Kidney epithelial cell (primary cell): ENCODE results near the gene PIBF1. TPM values are rescaled to one million over a fixed set of nuclear protein-coding genes. Genes with fewer than 3 reads are reported as not detected.
"Not testable (repeated sequence)": the region's sequence is repeated elsewhere in the genome, so short reads cannot be mapped to it uniquely, and the experiment has no call there.

Experiments used
- DNase-seq: peaks from one replicate; pipeline ENCODE4 v3.0.0-alpha.2; 2010; ENCODE audit warnings: low read depth
- H3K27me3 ChIP-seq: 2 replicates; pipeline ENCODE4 v1.6.0; 2011; ENCODE audit warnings: low read length; ENCODE audit not compliant: control insufficient read depth, insufficient read depth
- H3K36me3 ChIP-seq: 2 replicates; pipeline ENCODE4 v1.5.1; 2011; ENCODE audit warnings: low read length; ENCODE audit not compliant: control insufficient read depth, insufficient read depth
- H3K4me3 ChIP-seq: 2 replicates; pipeline ENCODE4 v1.5.1; 2011; ENCODE audit warnings: low read depth, mild to moderate bottlenecking, control low read depth, low read length
- CTCF ChIP-seq: IDR thresholded peaks from 2 replicates; pipeline ENCODE4 v1.5.1; 2011; ENCODE audit warnings: mild to moderate bottlenecking, moderate library complexity, low read length, control low read depth, inconsistent platforms; ENCODE audit not compliant: insufficient read depth, poor library complexity, severe bottlenecking
- total RNA-seq: library from RNA; depleted of rRNA; stranded (reverse); fragments of >200 nt; gene quantifications from 2 replicates; pipeline ENCODE4 v1.2.3, GENCODE V29; 2015

PIBF1 gene
- total RNA-seq, 1 donor from 2014 or later: 17.0 TPM

- DNase-seq: no peak
- Histone ChIP-seq H3K36me3 (no peaks in the 10 kb centered on the region), H3K27me3 (no peaks in the 10 kb centered on the region), H3K4me3 (no peak overlapping the region)
- no peak for TF ChIP-seq CTCF
These were observed 104.5 kb downstream of the PIBF1 start for GRCh38 chr13:72886272-72887067.

GRCh38 chr13:72889495-72889894 lies 107.6 kb downstream of the PIBF1 start:
- no peak for DNase-seq
- Histone ChIP-seq H3K4me3 (no peak overlapping the region), H3K27me3 (no peaks in the 10 kb centered on the region), H3K36me3 (no peaks in the 10 kb centered on the region)
- no peak for TF ChIP-seq CTCF

- no peak for DNase-seq
- no peak for TF ChIP-seq CTCF
These were observed 108.6 kb downstream of the PIBF1 start for GRCh38 chr13:72890546-72890945.

GRCh38 chr13:72891423-72891822 lies 109.5 kb downstream of the PIBF1 start:
- no peak overlapping the region for H3K4me3 ChIP-seq
- H3K27me3 ChIP-seq: no peaks in the 10 kb centered on the region
- no peak for DNase-seq
- no peaks in the 10 kb centered on the region for H3K36me3 ChIP-seq
- no peak for TF ChIP-seq CTCF

More at GRCh38 chr13:72890546-72890945, 108.6 kb downstream of the PIBF1 start:
- H3K27me3 ChIP-seq: no peaks in the 10 kb centered on the region
- no peaks in the 10 kb centered on the region for H3K36me3 ChIP-seq
- H3K4me3 ChIP-seq: no peak overlapping the region

DNA sequence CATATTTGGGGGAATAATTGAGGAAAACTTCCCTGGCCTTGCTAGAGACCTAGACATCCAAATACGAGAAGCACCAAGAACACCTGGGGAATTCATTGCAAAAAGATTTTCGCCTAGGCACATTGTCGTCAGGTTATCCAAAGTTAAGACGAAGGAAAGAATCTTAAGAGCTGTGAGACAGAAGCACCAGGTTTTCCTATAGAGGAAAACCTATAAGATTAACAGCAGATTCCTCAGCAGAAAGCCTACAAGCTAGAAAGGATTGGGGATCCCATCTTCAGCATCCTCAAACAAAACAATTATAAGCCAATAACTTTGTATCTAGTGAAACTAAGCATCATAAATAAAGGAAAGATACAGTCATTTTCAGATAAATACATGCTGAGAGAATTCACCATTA lies 114.9 kb downstream of the PIBF1 start:
- no peaks in the 10 kb centered on the region for H3K27me3 ChIP-seq
- no peak for TF ChIP-seq CTCF
- no peak for DNase-seq
- no peaks in the 10 kb centered on the region for H3K36me3 ChIP-seq
- no peak overlapping the region for H3K4me3 ChIP-seq

GRCh38 chr13:72901546-72901945 lies 119.6 kb downstream of the PIBF1 start:
- H3K4me3 ChIP-seq, DNase-seq, H3K27me3 ChIP-seq, H3K36me3 ChIP-seq: not testable (repeated sequence)
